Left lung (tissue), 10 donors: Measurements from ENCODE around the gene STYXL1. TPM values are rescaled to one million over a fixed set of nuclear protein-coding genes. Genes with fewer than 3 reads are reported as not detected.
A peak's percentile ranks its signal among the peaks of the same experiment; 100 is the strongest.

ENCODE experiments used
- ATAC-seq: fragments of 200-7000 bp; cut with Tn5 transposase; one replicate; pipeline ENCODE4 v1.9.1; 2020; ENCODE audit warnings: moderate library complexity
- DNase-seq, 4 donors: peaks; one replicate each; pipeline ENCODE4 v3.0.0-alpha.2; 2013 to 2020
- H3K27ac ChIP-seq, 2 donors: fragments of 200-600 bp; sonication (generic) in 1 of 2; one replicate each; pipeline versions ENCODE4 v1.5.0 to v1.8.0; 2020 to 2021
- H3K27me3 ChIP-seq, 2 donors: fragments of 200-600 bp; sonication (generic) in 1 of 2; one replicate each; pipeline versions ENCODE4 v1.5.0 to v1.8.0; 2020 to 2021
- H3K36me3 ChIP-seq, 2 donors: fragments of 200-600 bp; sonication (generic) in 1 of 2; one replicate each; pipeline versions ENCODE4 v1.5.0 to v1.8.0; 2020 to 2021
- H3K4me1 ChIP-seq, 2 donors: fragments of 200-600 bp; one replicate each; pipeline ENCODE4 v1.8.0; 2021
- H3K4me3 ChIP-seq, 2 donors: fragments of 200-600 bp; sonication (generic) in 1 of 2; one replicate each; pipeline versions ENCODE4 v1.5.0 to v1.8.0; 2020 to 2021; ENCODE audit warnings: mild to moderate bottlenecking in 1 of 2
- H3K9me3 ChIP-seq, 2 donors: fragments of 200-600 bp; sonication (generic) in 1 of 2; one replicate each; pipeline versions ENCODE4 v1.5.0 to v1.8.0; 2020 to 2021
- CTCF ChIP-seq, 2 donors: fragments of 200-600 bp; sonication (generic) in 1 of 2; IDR thresholded peaks; one replicate each; pipeline versions ENCODE4 v1.5.0 to v1.8.0; 2021; ENCODE audit warnings: antibody characterized with exemption in 2 of 2
- intact Hi-C, 2 donors: fragments of 100-400 bp; cut with DNase I; formaldehyde crosslinking; loops; one replicate each; pipeline versions ENCODE4 v1.11.2 to v1.14.2; 2022
- polyA plus RNA-seq, 6 donors: library from polyadenylated mRNA; unstranded; fragments of 120-200 nt; gene quantifications; one replicate each; pipeline ENCODE4 v1.2.1, GENCODE V29; 2013; ENCODE audit not compliant: insufficient read length in 6 of 6
- total RNA-seq, 2 donors: library from RNA; stranded (reverse); fragmentation: NEBNext Ultra II Directional; extraction: Animal tissue kit (Norgen Biotek cat#: 25700); gene quantifications; one replicate each; pipeline ENCODE4 v1.2.1, GENCODE V29; 2021
- donor health status: DM: no; HTN: yes; CAD: no.
- donor health status: DM: no; HTN: no; CAD: no.

STYXL1 gene
- total and polyA plus RNA-seq, 8 donors, result 32.4 to 49.5 (median 37.7) TPM

GRCh38 chr7:76072243-76073148 lies 24.7 kb upstream of the STYXL1 start:
- intact Hi-C loops, result no loop called here
- DNase-seq (no peak), ATAC-seq (no peak)
- no peak overlapping the region for H3K27ac ChIP-seq
- TF ChIP-seq CTCF (IDR thresholded peaks at IDR 0.05), result no peak
- no peaks in the 10 kb centered on the region for H3K27me3 ChIP-seq
- H3K4me1 ChIP-seq, result peaks cover 0 to 12% of the 10 kb centered on the region in 2 donors
- H3K4me3 ChIP-seq, result no peak overlapping the region
- H3K9me3 ChIP-seq, result peaks cover 0 to 13% of the 10 kb centered on the region in 2 donors
- H3K36me3 ChIP-seq, result peaks cover 0 to 4% of the 10 kb centered on the region in 2 donors

GRCh38 chr7:76071316-76072242 lies 23.8 kb upstream of the STYXL1 start:
- ATAC-seq (peak; percentile 73), DNase-seq (peak in 3 of 4 donors; percentile 45 to 82 (median 76))
- peaks cover 0 to 12% of the 10 kb centered on the region in 2 donors for H3K4me1 ChIP-seq
- peaks cover 0 to 13% of the 10 kb centered on the region in 2 donors for H3K36me3 ChIP-seq
- no peak for TF ChIP-seq CTCF (IDR thresholded peaks at IDR 0.05)
- peak overlapping the region in 1 of 2 donors; percentile 33 for H3K27ac ChIP-seq
- no peak overlapping the region for H3K4me3 ChIP-seq
- H3K9me3 ChIP-seq, result peaks cover 0 to 13% of the 10 kb centered on the region in 2 donors
- intact Hi-C loops, result no loop called here
- no peaks in the 10 kb centered on the region for H3K27me3 ChIP-seq

- DNase-seq, result peak in 2 of 4 donors; percentile 78 to 86
- H3K9me3 ChIP-seq, result peaks cover 0 to under 1% of the 10 kb centered on the region in 2 donors
- H3K27me3 ChIP-seq, result no peaks in the 10 kb centered on the region
- H3K4me3 ChIP-seq, result no peak overlapping the region
- TF ChIP-seq CTCF (IDR thresholded peaks at IDR 0.05), result no peak
- H3K4me1 ChIP-seq, result peaks cover 0 to 12% of the 10 kb centered on the region in 2 donors
- intact Hi-C loops, result no loop called here
- H3K27ac ChIP-seq, result no peak overlapping the region
- ATAC-seq, result peak; percentile 86
- peaks cover 0 to 37% of the 10 kb centered on the region in 2 donors for H3K36me3 ChIP-seq
These were observed 21.4 kb upstream of the STYXL1 start for GRCh38 chr7:76069238-76069638.

- H3K27ac ChIP-seq, result no peak overlapping the region
- DNase-seq (no peak), ATAC-seq (no peak)
- H3K4me3 ChIP-seq, result no peak overlapping the region
- peaks cover 0 to 60% of the 10 kb centered on the region in 2 donors for H3K36me3 ChIP-seq
- peaks cover 0 to 12% of the 10 kb centered on the region in 2 donors for H3K4me1 ChIP-seq
- no peaks in the 10 kb centered on the region for H3K27me3 ChIP-seq
- H3K9me3 ChIP-seq, result no peaks in the 10 kb centered on the region
- intact Hi-C loops, result no loop called here
- no peak for TF ChIP-seq CTCF (IDR thresholded peaks at IDR 0.05)
These were observed 19.1 kb upstream of the STYXL1 start for GRCh38 chr7:76066716-76067503.
